ENCODE results near the gene CASTOR1.

DNA sequence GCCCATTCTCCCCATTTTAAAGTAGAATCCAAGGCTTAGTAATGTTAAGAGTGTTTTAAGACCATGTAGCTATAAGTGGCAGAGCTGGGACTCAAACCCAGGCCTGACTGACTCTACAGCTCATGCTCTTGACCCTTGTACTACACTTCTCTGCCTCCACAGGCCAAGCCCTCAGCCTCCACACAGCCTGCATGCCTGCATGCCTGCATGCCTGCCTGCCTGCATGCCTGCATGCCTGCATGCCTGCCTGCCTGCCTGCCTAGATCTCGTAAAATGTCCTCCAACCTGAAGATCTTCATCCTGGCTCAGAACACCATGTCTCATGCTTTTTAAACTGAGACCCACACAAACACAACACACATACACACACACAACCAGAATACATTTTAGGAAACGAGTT lies 18.8 kb upstream of the CASTOR1 start:
- TF ChIP-seq GATA2 (IDR thresholded peaks at IDR 0.05; ENCODE audit: low read depth, low read length) (no peak), GATA3 (IDR thresholded peaks at IDR 0.05; ENCODE audit: low read depth, low read length) (no peak)
